Heart left ventricle (tissue), 16 donors: Measurements from ENCODE around the gene RUBCNL. TPM values are rescaled to one million over a fixed set of nuclear protein-coding genes. Genes with fewer than 3 reads are reported as not detected.
A peak's percentile ranks its signal among the peaks of the same experiment; 100 is the strongest.

Experiments used
- ATAC-seq, 4 donors: fragments of 200-7000 bp; cut with Tn5 transposase; one replicate each; pipeline ENCODE4 v1.9.1; 2020 to 2022; ENCODE audit warnings: moderate library complexity in 4 of 4, mild to moderate bottlenecking in 3 of 4, moderate number of reproducible peaks in 1 of 4
- DNase-seq, 5 donors: peaks; one replicate each; pipeline ENCODE4 v3.0.0-alpha.2; 2020
- H3K27ac ChIP-seq, 12 donors: fragments of 200-600 bp; sonication (generic) in 4 of 12; one replicate each; pipeline versions ENCODE4 v1.5.0 to v1.8.0; 2016 to 2022; ENCODE audit warnings: mild to moderate bottlenecking in 2 of 12
- H3K27me3 ChIP-seq, 9 donors: fragments of 200-600 bp; sonication (generic) in 2 of 9; one replicate each; pipeline versions ENCODE4 v1.5.1 to v1.8.0; 2016 to 2022; ENCODE audit warnings: mild to moderate bottlenecking in 3 of 9
- H3K36me3 ChIP-seq, 9 donors: fragments of 200-600 bp; sonication (generic) in 2 of 9; one replicate each; pipeline versions ENCODE4 v1.5.0 to v1.8.0; 2018 to 2022; ENCODE audit warnings: mild to moderate bottlenecking in 2 of 9
- H3K4me1 ChIP-seq, 12 donors: fragments of 200-600 bp; sonication (generic) in 4 of 12; one replicate each; pipeline versions ENCODE4 v1.5.0 to v1.8.0; 2016 to 2022; ENCODE audit warnings: mild to moderate bottlenecking in 3 of 12
- H3K4me3 ChIP-seq, 12 donors: fragments of 200-600 bp; sonication (generic) in 4 of 12; one replicate each; pipeline versions ENCODE4 v1.5.0 to v1.8.0; 2017 to 2022; ENCODE audit warnings: mild to moderate bottlenecking in 9 of 12, moderate library complexity in 4 of 12
- H3K9me3 ChIP-seq, 12 donors: fragments of 200-600 bp; sonication (generic) in 4 of 12; one replicate each; pipeline versions ENCODE4 v1.5.0 to v1.8.0; 2016 to 2022; ENCODE audit warnings: mild to moderate bottlenecking in 1 of 12
- CTCF ChIP-seq, 12 donors: fragments of 200-600 bp; sonication (generic) in 4 of 12; IDR thresholded peaks; one replicate each; pipeline versions ENCODE4 v1.5.0 to v1.8.0; 2018 to 2022; ENCODE audit warnings: antibody characterized with exemption in 12 of 12, mild to moderate bottlenecking in 5 of 12
- POLR2A ChIP-seq, 2 donors: fragments of 450-650 bp; IDR thresholded peaks; one replicate each; pipeline ENCODE4 v1.6.1; 2017; ENCODE audit warnings: antibody characterized with exemption in 2 of 2, mild to moderate bottlenecking in 2 of 2, moderate library complexity in 2 of 2
- WGBS, 4 donors: extraction: QIAGEN DNeasy Blood & Tissue Kit in 2 of 4; methylation state at CpG; one replicate each; pipeline versions ENCODE4 v1.1.5 to v1.1.7; 2013 to 2018; 5-methylcytosine and 5-hydroxymethylcytosine counted together
- intact Hi-C, 10 donors: fragments of 100-400 bp; cut with DNase I; formaldehyde crosslinking; loops; one replicate each; pipeline versions ENCODE4 v1.11.1 to v1.14.2; 2022
- polyA plus RNA-seq, 2 donors: library from polyadenylated mRNA; stranded (reverse); fragments of 200-250 nt; gene quantifications; one replicate each; pipeline ENCODE4 v1.2.3, GENCODE V29; 2013
- total RNA-seq, 9 donors: library from RNA; depleted of rRNA in 2 of 9; stranded (reverse); fragments of >200 nt in 2 of 9; fragmentation: NEBNext Ultra II Directional in 3 of 9; extraction: Animal tissue kit (Norgen Biotek cat#: 25700) in 3 of 9; gene quantifications; one replicate each; pipeline versions ENCODE4 v1.1.0 to v1.2.4, GENCODE V29; 2016 to 2023
- donor health status: ischemic (EF 13 %, LVEDD 7.1; RV severe dilation, severe dysfunction).
- donor health status: healthy with polysubstance abuse.
- donor health status: DM: no; HTN: yes; CAD: no.
- donor health status: DM: no; HTN: no; CAD: no.
- donor health status: ischemic (EF 25% LVEDD 6.9; RV normal size, moderate dysfunction).
- donor health status: ischemic (EF 25% LVEDD 5.7; RV mildly dilated, moderate dysfunction).
- donor health status: healthy.
- donor health status: DM: yes; HTN: yes; CAD: no.
- donor health status: ischemic (EF 35%, LVEDD 5.7; RV mildly dilated, moderate dysfunction).
- donor health status: nonischemic (EF 11% LVEDD 7.7; RV severe dilation, severe dysfunction).
- donor health status: DM: yes; HTN: yes; CAD: no.
- donor health status: PGD.
- donor health status: ischemic (EF 29% LVEDD 5.4; RV normal size, mild dysfunction).
- donor health status: nonischemic (EF 23%, LVEDD 6.1; RV moderate dilation, normal function).

The RUBCNL gene
- total and polyA plus RNA-seq, 11 donors: 0.25 to 5.9 (median 0.44) TPM; not detected in 1

- H3K27me3 ChIP-seq: no peaks in the 10 kb centered on the region
- H3K27ac ChIP-seq: no peak overlapping the region
- no peak overlapping the region for H3K4me3 ChIP-seq
- peaks cover 0 to 4% (median 0%) of the 10 kb centered on the region in 9 donors for H3K36me3 ChIP-seq
- no peak for TF ChIP-seq POLR2A (IDR thresholded peaks at IDR 0.05)
- no peak for DNase-seq
- intact Hi-C loops: no loop called here
- ATAC-seq: no peak
- WGBS, 4 donors: 91 to 94% (median 92%) methylated on average over 4 of the region's 4 CpGs
- no peaks in the 10 kb centered on the region for H3K9me3 ChIP-seq
- peaks cover 0 to 3% (median 0%) of the 10 kb centered on the region in 12 donors for H3K4me1 ChIP-seq
Measured at GRCh38 chr13:46347277-46347676, 39.8 kb downstream of the RUBCNL start.

GRCh38 chr13:46345866-46346265 lies 41.2 kb downstream of the RUBCNL start:
- no peak for ATAC-seq
- no peak for DNase-seq
- 64 to 80% (median 72%) methylated on average over 5 of the region's 5 CpGs for WGBS, 4 donors
- Histone ChIP-seq H3K36me3 (peaks cover 0 to 4% (median 0%) of the 10 kb centered on the region in 9 donors), H3K4me1 (peaks cover 0 to 17% (median 0%) of the 10 kb centered on the region in 12 donors), H3K27ac (no peak overlapping the region), H3K4me3 (no peak overlapping the region), H3K9me3 (no peaks in the 10 kb centered on the region), H3K27me3 (no peaks in the 10 kb centered on the region)
- intact Hi-C loops: no loop called here
- TF ChIP-seq CTCF (IDR thresholded peaks at IDR 0.05) (no peak), POLR2A (IDR thresholded peaks at IDR 0.05) (no peak)

GRCh38 chr13:46345398-46345797 lies 41.7 kb downstream of the RUBCNL start:
- DNase-seq (no peak), ATAC-seq (peak in 3 of 4 donors; percentile 15 to 61 (median 42))
- 46 to 66% (median 56%) methylated on average over 5 of the region's 5 CpGs for WGBS, 4 donors
- TF ChIP-seq CTCF (IDR thresholded peaks at IDR 0.05): no peak
- TF ChIP-seq POLR2A (IDR thresholded peaks at IDR 0.05): no peak
- Histone ChIP-seq H3K27me3 (no peaks in the 10 kb centered on the region), H3K27ac (no peak overlapping the region), H3K36me3 (peaks cover 0 to 4% (median 0%) of the 10 kb centered on the region in 9 donors), H3K4me3 (no peak overlapping the region), H3K4me1 (peaks cover 0 to 21% (median 0%) of the 10 kb centered on the region in 12 donors), H3K9me3 (no peaks in the 10 kb centered on the region)
- intact Hi-C loops: no loop called here

- DNase-seq (no peak), ATAC-seq (no peak)
- 61 to 69% (median 64%) methylated on average over 14 to 16 of the region's 16 CpGs for WGBS, 4 donors
- Histone ChIP-seq H3K4me3 (no peak overlapping the region), H3K36me3 (no peaks in the 10 kb centered on the region), H3K27ac (no peak overlapping the region), H3K27me3 (no peaks in the 10 kb centered on the region), H3K4me1 (peaks cover 0 to 36% (median 0%) of the 10 kb centered on the region in 12 donors), H3K9me3 (no peaks in the 10 kb centered on the region)
- intact Hi-C loops: no loop called here
- TF ChIP-seq POLR2A (IDR thresholded peaks at IDR 0.05) (no peak), CTCF (IDR thresholded peaks at IDR 0.05) (no peak)
Measured at GRCh38 chr13:46343279-46343994, 43.6 kb downstream of the RUBCNL start.
